HepG2 (cell line): Measurements from ENCODE around the gene FFAR1. TPM values are rescaled to one million over a fixed set of nuclear protein-coding genes. Genes with fewer than 3 reads are reported as not detected.

Experiments used
- ATAC-seq: fragments of 200-7000 bp; cut with Tn5 transposase; 3 replicates; pipeline ENCODE4 v1.9.1; 2020; ENCODE audit warnings: mild to moderate bottlenecking, moderate library complexity
- BruUV-seq: library from RNA; stranded (reverse); fragments of 400-500 nt; replicated peaks from 2 replicates; lab custom pipeline; 2021; lab: Mats Ljungman, UMichigan
- CTCF ChIA-PET: fragments of 300-600 bp; formaldehyde crosslinking; extraction: SDS; loops from one replicate; lab custom pipeline; 2021; ENCODE audit warnings: low total read pairs, inconsistent platforms, low intra/inter-chr PET ratio; lab: Yijun Ruan, JAX
- POLR2A ChIA-PET: fragments of 350-600 bp; sonication (Branson Sonifier 250); formaldehyde crosslinking; loops from one replicate; lab custom pipeline; 2020; ENCODE audit warnings: antibody characterized with exemption, inconsistent platforms; lab: Yijun Ruan, JAX
- DNase-seq: peaks from one replicate; pipeline ENCODE4 v3.0.0-alpha.2; 2015; ENCODE audit warnings: low spot score
- FAIRE-seq: peaks from 3 replicates; lab custom pipeline; 2011; peaks lifted over from hg19 to GRCh38; lab: Jason Lieb, UNC
- H2AFZ ChIP-seq: one replicate; pipeline ENCODE4 v1.6.1; 2011; ENCODE audit warnings: low read length, inconsistent platforms
- H3K27ac ChIP-seq: fragments of 300-600 bp; 3 replicates; pipeline ENCODE4 v1.8.0; 2011; ENCODE audit warnings: mixed run types, mild to moderate bottlenecking, mixed read lengths, low read length, inconsistent platforms; ENCODE audit not compliant: insufficient read depth; ENCODE audit errors: extremely low read length
- H3K27me3 ChIP-seq, 2 experiments: fragments of 200-600 bp in 1 of 2; 2 replicates in 1 of 2; 3 replicates in 1 of 2; pipeline versions ENCODE4 v1.6.0 to v1.8.0; 2011; ENCODE audit warnings: low read length in 2 of 2, mild to moderate bottlenecking in 2 of 2, moderate library complexity in 2 of 2, inconsistent platforms in 1 of 2; ENCODE audit not compliant: insufficient read depth in 2 of 2, control insufficient read depth in 1 of 2
- H3K36me3 ChIP-seq, 2 experiments: fragments of 200-600 bp in 1 of 2; replicated peaks in 1 of 2; 2 replicates in 1 of 2; 3 replicates in 1 of 2; pipeline versions ENCODE4 v1.5.1 to v1.8.0; 2011; ENCODE audit warnings: low read length in 2 of 2, inconsistent platforms in 1 of 2; ENCODE audit not compliant: insufficient read depth in 2 of 2, control insufficient read depth in 1 of 2
- H3K4me1 ChIP-seq: 2 replicates; pipeline ENCODE4 v1.5.1; 2012; ENCODE audit warnings: low read length, inconsistent platforms; ENCODE audit not compliant: insufficient read depth
- H3K4me2 ChIP-seq: 2 replicates; pipeline ENCODE4 v1.6.0; 2011; ENCODE audit warnings: low read depth, low read length, inconsistent platforms
- H3K4me3 ChIP-seq, 3 experiments: fragments of 200-600 bp in 1 of 3; sonication (generic), shearing (Covaris generic) in 1 of 3; replicated peaks in 1 of 3; 2 replicates each; pipeline ENCODE4 v1.5.1; 2011 to 2016; ENCODE audit warnings: low read length in 3 of 3, inconsistent platforms in 2 of 3, low read depth in 2 of 3, mild to moderate bottlenecking in 2 of 3, control low read depth in 1 of 3, mixed read lengths in 1 of 3; ENCODE audit not compliant: insufficient read depth in 1 of 3
- H3K79me2 ChIP-seq: one replicate; pipeline ENCODE4 v1.6.1; 2011; ENCODE audit warnings: low read length, inconsistent platforms; ENCODE audit not compliant: insufficient read depth
- H3K9ac ChIP-seq: 2 replicates; pipeline ENCODE4 v1.6.0; 2011; ENCODE audit warnings: mild to moderate bottlenecking, low read depth, low read length, inconsistent platforms; ENCODE audit not compliant: insufficient read depth
- H3K9me3 ChIP-seq: 2 replicates; pipeline ENCODE4 v1.5.1; 2012; ENCODE audit warnings: mild to moderate bottlenecking, low read length
- H4K20me1 ChIP-seq: 2 replicates; pipeline ENCODE4 v1.6.0; 2011; ENCODE audit warnings: inconsistent platforms, mild to moderate bottlenecking, low read length, moderate library complexity; ENCODE audit not compliant: insufficient read depth
- NFE2L2 ChIP-seq: fragments of 150-350 bp; IDR thresholded peaks from 2 replicates; pipeline ENCODE4 v1.6.1; 2014; ENCODE audit warnings: low read length
- NR0B2 ChIP-seq: sonication (generic); formaldehyde crosslinking; IDR thresholded peaks from 2 replicates; pipeline ENCODE4 v1.4.0; 2020; ENCODE audit warnings: mild to moderate bottlenecking, missing genetic modification reagents
- SETDB1 ChIP-seq: sonication (generic); formaldehyde crosslinking; IDR thresholded peaks from 2 replicates; pipeline ENCODE4 v1.5.1; 2020; ENCODE audit warnings: missing genetic modification reagents, mild to moderate bottlenecking, borderline replicate concordance
- SNRNP70 ChIP-seq: fragments of 200-400 bp; formaldehyde crosslinking; IDR thresholded peaks from 2 replicates; pipeline ENCODE4 v1.6.1; 2017; ENCODE audit warnings: mild to moderate bottlenecking, low read depth, low read length, moderate library complexity
- TEAD3 ChIP-seq: optimal IDR thresholded peaks from 2 replicates; pipeline ENCODE3; 2016; ENCODE audit warnings: borderline replicate concordance
- ZMYM3 ChIP-seq: sonication (generic); formaldehyde crosslinking; IDR thresholded peaks from 2 replicates; pipeline ENCODE4 v1.5.1; 2020; ENCODE audit warnings: mild to moderate bottlenecking, missing genetic modification reagents
- ZNF264 ChIP-seq: sonication (generic); formaldehyde crosslinking; IDR thresholded peaks from 2 replicates; pipeline ENCODE4 v1.4.0; 2020; ENCODE audit warnings: missing genetic modification reagents
- ZNF343 ChIP-seq: sonication (generic); formaldehyde crosslinking; IDR thresholded peaks from 2 replicates; pipeline ENCODE4 v1.4.0; 2020; ENCODE audit warnings: mild to moderate bottlenecking, missing genetic modification reagents
- ZNF609 ChIP-seq: sonication (generic); formaldehyde crosslinking; IDR thresholded peaks from 2 replicates; pipeline ENCODE4 v1.4.0; 2020; ENCODE audit warnings: mild to moderate bottlenecking, missing genetic modification reagents, borderline replicate concordance
- ZNF619 ChIP-seq: sonication (generic); formaldehyde crosslinking; IDR thresholded peaks from 2 replicates; pipeline ENCODE4 v1.4.0; 2020; ENCODE audit warnings: mild to moderate bottlenecking, missing genetic modification reagents
- WGBS: methylation state at CpG from one replicate; pipeline ENCODE4 v1.1.6; 2017; ENCODE audit warnings: low lambda C conversion rate; 5-methylcytosine and 5-hydroxymethylcytosine counted together
- in situ Hi-C: cut with HindIII; loops from 2 replicates; pipeline ENCODE4 v1.10.0; 2017; ENCODE audit warnings: low pct_unique_long_range_greater_than_20kb; ENCODE audit not compliant: extremely low pct_ligation_motif_present
- intact Hi-C: fragments of 100-400 bp; cut with micrococcal nuclease; formaldehyde crosslinking; loops from one replicate; pipeline ENCODE4 v1.10.0; 2022; ENCODE audit not compliant: unreplicated experiment
- polyA plus RNA-seq, 8 experiments: library from polyadenylated mRNA; depleted of rRNA in 3 of 8; stranded (reverse) in 7 of 8; unstranded in 1 of 8; fragments of >200 nt; fragmentation: Illumina TruSeq in 4 of 8; extraction: Trizol in 4 of 8; gene quantifications; 2 replicates each; pipeline versions ENCODE4 v1.2.1 to v1.2.3, GENCODE V29; 2011 to 2016; ENCODE audit warnings: low read depth in 4 of 8, missing spikeins in 1 of 8, mixed read lengths in 1 of 8; ENCODE audit not compliant: insufficient read depth in 1 of 8
- total RNA-seq, 5 experiments: library from RNA; depleted of rRNA; stranded (reverse); fragments of >200 nt; fragmentation: Illumina TruSeq; extraction: Trizol; gene quantifications; 2 replicates each; pipeline ENCODE4 v1.2.3, GENCODE V29; 2016; ENCODE audit warnings: low read depth in 1 of 5
- TF ChIP-seq, protein P1 (sequence below): sonication (generic); formaldehyde crosslinking; IDR thresholded peaks from 2 replicates; pipeline ENCODE4 v1.8.1; 2022; ENCODE audit warnings: low read depth, mild to moderate bottlenecking, missing genetic modification reagents

FFAR1 gene
- total and polyA plus RNA-seq, 2 of the 13 experiments (the other 11 are each of a cell fraction or from before 2014, with no cell fraction given) = not detected

- TF ChIP-seq ZNF609 (no peak), TEAD3 (CRISPR knock-in tag) (peak; percentile 54)
Observed at GRCh38 chr19:35346193-35347052, 1.3 kb upstream of the FFAR1 start (continued).

DNA sequence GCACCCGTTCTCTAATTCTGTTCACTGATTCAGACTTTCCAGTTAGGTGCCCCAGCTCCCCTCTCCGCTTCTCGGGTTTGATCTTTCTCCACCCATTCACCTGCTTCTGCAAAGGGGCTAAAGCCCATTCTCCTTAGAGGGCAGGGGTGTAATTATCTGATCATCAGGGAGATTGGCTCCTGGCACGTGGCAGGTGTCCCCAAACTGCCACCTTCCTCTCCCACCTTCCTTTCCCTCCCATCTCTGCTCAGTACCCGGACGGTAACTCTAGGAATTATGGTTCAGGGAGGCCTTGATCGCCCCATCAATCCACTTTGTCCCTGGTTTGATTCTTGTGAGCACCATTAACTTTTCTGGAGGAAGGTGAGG, 212 bp downstream of the FFAR1 start:
- H4K20me1 ChIP-seq = no peaks in the 10 kb centered on the region
- H3K4me3 ChIP-seq = no peak overlapping the region
- POLR2A ChIA-PET = no interaction called here
- BruUV-seq = no TSS peak
- no peaks in the 10 kb centered on the region for H3K79me2 ChIP-seq
- H3K4me1 ChIP-seq = peaks cover 47% of the 10 kb centered on the region
- CTCF ChIA-PET = no interaction called here
- in situ Hi-C loops = no loop called here
- no peak overlapping the region for H3K27ac ChIP-seq
- H3K27me3 ChIP-seq = 0 out of 5 replicates have a peak, but pooled peaks cover 0 to 1% of the 10 kb centered on the region in 2 experiments
- TF ChIP-seq, protein P1, sequence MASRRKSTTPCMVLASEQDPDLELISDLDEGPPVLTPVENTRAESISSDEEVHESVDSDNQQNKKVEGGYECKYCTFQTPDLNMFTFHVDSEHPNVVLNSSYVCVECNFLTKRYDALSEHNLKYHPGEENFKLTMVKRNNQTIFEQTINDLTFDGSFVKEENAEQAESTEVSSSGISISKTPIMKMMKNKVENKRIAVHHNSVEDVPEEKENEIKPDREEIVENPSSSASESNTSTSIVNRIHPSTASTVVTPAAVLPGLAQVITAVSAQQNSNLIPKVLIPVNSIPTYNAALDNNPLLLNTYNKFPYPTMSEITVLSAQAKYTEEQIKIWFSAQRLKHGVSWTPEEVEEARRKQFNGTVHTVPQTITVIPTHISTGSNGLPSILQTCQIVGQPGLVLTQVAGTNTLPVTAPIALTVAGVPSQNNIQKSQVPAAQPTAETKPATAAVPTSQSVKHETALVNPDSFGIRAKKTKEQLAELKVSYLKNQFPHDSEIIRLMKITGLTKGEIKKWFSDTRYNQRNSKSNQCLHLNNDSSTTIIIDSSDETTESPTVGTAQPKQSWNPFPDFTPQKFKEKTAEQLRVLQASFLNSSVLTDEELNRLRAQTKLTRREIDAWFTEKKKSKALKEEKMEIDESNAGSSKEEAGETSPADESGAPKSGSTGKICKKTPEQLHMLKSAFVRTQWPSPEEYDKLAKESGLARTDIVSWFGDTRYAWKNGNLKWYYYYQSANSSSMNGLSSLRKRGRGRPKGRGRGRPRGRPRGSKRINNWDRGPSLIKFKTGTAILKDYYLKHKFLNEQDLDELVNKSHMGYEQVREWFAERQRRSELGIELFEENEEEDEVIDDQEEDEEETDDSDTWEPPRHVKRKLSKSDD = no peak
- TF ChIP-seq ZMYM3 (CRISPR knock-in tag) (no peak), NR0B2 (no peak), SETDB1 (CRISPR knock-in tag) (no peak), ZNF264 (no peak), ZNF619 (CRISPR knock-in tag) (no peak), NFE2L2 (no peak), SNRNP70 (no peak), ZNF343 (CRISPR knock-in tag) (no peak)
- TF ChIP-seq, all 625 proteins: peak for 0
- intact Hi-C loops = no loop called here
- Histone ChIP-seq H3K9ac (no peak overlapping the region), H3K9me3 (no peaks in the 10 kb centered on the region), H3K4me2 (no peak overlapping the region), H3K36me3 (no peaks in the 10 kb centered on the region), H2AFZ (no peak overlapping the region)
- 79% methylated on average over 7 of the region's 7 CpGs for WGBS
- ATAC-seq (no peak), DNase-seq (no peak), FAIRE-seq (no peak)
